ENCODE measurements around the gene SNX17. TPM values are rescaled to one million over a fixed set of nuclear protein-coding genes. Genes with fewer than 3 reads are reported as not detected.

The SNX17 gene
- total and polyA plus RNA-seq, 2 of the 13 experiments (the other 11 are each of a cell fraction or from before 2014, with no cell fraction given) = 75.0 to 109 TPM

DNA sequence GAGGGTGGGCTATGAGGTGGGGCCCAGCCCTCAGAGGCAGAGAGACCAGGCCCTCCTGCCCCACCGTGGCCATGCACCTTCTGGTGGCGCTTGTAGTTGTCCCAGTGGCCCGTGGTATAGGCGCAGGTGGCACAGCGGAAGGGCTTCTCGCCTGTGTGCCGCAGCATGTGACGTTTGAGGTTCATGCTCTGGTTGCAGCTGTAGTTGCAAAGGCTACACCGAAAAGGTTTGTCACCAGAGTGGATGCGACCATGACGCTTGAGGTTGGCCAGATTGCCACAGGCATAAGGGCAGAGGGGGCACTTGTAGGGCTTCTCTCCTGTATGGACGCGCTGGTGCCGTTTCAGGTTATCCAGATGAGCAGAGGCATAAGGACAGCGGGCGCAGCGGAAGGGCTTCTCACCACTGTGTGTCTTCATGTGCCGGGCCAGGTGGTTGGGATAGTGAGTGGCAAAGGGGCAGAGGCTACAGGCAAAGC, 7.2 kb downstream of the SNX17 start:
- ATAC-seq (no peak), FAIRE-seq (no peak), DNase-seq (ENCODE audit: low spot score) (no peak)
- peaks cover 3% of the 10 kb centered on the region; the same call in 1 of the 2 replicates for H4K20me1 ChIP-seq (ENCODE audit: insufficient read depth, low read length)
- no peaks in the 10 kb centered on the region for H3K9me3 ChIP-seq (ENCODE audit: low read length)
- CTCF ChIA-PET (ENCODE audit: low intra/inter-chr PET ratio, low total read pairs) = no interaction called here
- no peak overlapping the region for H3K4me2 ChIP-seq (ENCODE audit: low read depth, low read length)
- H3K4me1 ChIP-seq (ENCODE audit: insufficient read depth, low read length) = peaks cover 33% of the 10 kb centered on the region
- H3K27ac ChIP-seq (ENCODE audit: extremely low read length, insufficient read depth, low read length) = no peak overlapping the region
- POLR2A ChIA-PET = interaction anchor here (1.2 to 5.1 kb wide), 4 partner anchors 14 to 118 kb away, joined by 3 to 34 read pairs (median 16); partner anchors contain the start of genes MPV17 and PPM1G
- H3K36me3 ChIP-seq (replicated peaks in 1 of 2; ENCODE audit: control insufficient read depth in 1 of 2, insufficient read depth in 2 of 2, low read length in 2 of 2) = peaks cover 49 to 72% of the 10 kb centered on the region in 2 experiments
- H2AFZ ChIP-seq (ENCODE audit: low read length) = no peak overlapping the region
- 96% methylated on average over 18 of the region's 18 CpGs for WGBS (ENCODE audit: low lambda C conversion rate)
- H3K9ac ChIP-seq (ENCODE audit: insufficient read depth, low read depth, low read length) = no peak overlapping the region
- in situ Hi-C loops (cut with HindIII; ENCODE audit: extremely low pct_ligation_motif_present, low pct_unique_long_range_greater_than_20kb) = no loop called here
- H3K4me3 ChIP-seq (replicated peaks in 1 of 3; ENCODE audit: insufficient read depth in 1 of 3, low read depth in 2 of 3, low read length in 3 of 3) = no peak overlapping the region
- intact Hi-C loops (cut with micrococcal nuclease; ENCODE audit: unreplicated experiment) = loop anchor here (1.0 to 10.0 kb wide), 2 partner anchors 56 to 123 kb away; no protein-coding TSS in a partner anchor
- H3K27me3 ChIP-seq (ENCODE audit: control insufficient read depth in 1 of 2, insufficient read depth in 2 of 2, low read length in 2 of 2) = no peaks in the 10 kb centered on the region
- H3K79me2 ChIP-seq (ENCODE audit: insufficient read depth, low read length) = peaks cover 10% of the 10 kb centered on the region
- no TSS peak for BruUV-seq (replicated peaks)
- TF ChIP-seq SAFB2 (CRISPR knock-in tag; IDR thresholded peaks at IDR 0.05; ENCODE audit: borderline replicate concordance, low read depth) (0 out of 2 replicates have a peak, but pooled peaks have one; percentile 46), RBFOX2 (IDR thresholded peaks at IDR 0.05; ENCODE audit: low read depth, low read length) (peak; percentile 82), POLR2AphosphoS2 (IDR thresholded peaks at IDR 0.05; ENCODE audit: low read depth, low read length) (no peak), ZNF790 (CRISPR knock-in tag; IDR thresholded peaks at IDR 0.05; ENCODE audit: borderline replicate concordance) (0 out of 2 replicates have a peak, but pooled peaks have one; percentile 11), ZHX1 (CRISPR knock-in tag; IDR thresholded peaks at IDR 0.05; ENCODE audit: low read depth) (no peak), POLR2A (IDR thresholded peaks at IDR 0.05; ENCODE audit: insufficient read depth in 1 of 2, low read depth in 2 of 2, low read length in 2 of 2) (0 out of 4 replicates have a peak, but pooled peaks of 1 of the 2 experiments have one; percentile 10), ZNF343 (CRISPR knock-in tag; IDR thresholded peaks at IDR 0.05) (0 out of 2 replicates have a peak, but pooled peaks have one; percentile 42), ZNF768 (CRISPR knock-in tag; IDR thresholded peaks at IDR 0.05) (peak; percentile 20; the same call in 1 of the 2 replicates), ZFX (CRISPR knock-in tag; IDR thresholded peaks at IDR 0.05; ENCODE audit: low read depth) (peak; percentile 16; the same call in 1 of the 2 replicates), FOSL1 (CRISPR knock-in tag; IDR thresholded peaks at IDR 0.05; ENCODE audit: borderline replicate concordance) (no peak), POLR2G (IDR thresholded peaks at IDR 0.05; ENCODE audit: low read depth, low read length) (peak; percentile 30; the same call in 1 of the 2 replicates), HOXA3 (CRISPR knock-in tag; IDR thresholded peaks at IDR 0.05) (peak; percentile 13; the same call in 1 of the 2 replicates), HMGXB3 (CRISPR knock-in tag; IDR thresholded peaks at IDR 0.05; ENCODE audit: borderline replicate concordance) (no peak), ZNF850 (CRISPR knock-in tag; conservative IDR thresholded peaks at IDR 0.05) (no peak)

Data from HepG2 (cell line).